Gastrocnemius medialis (tissue), 4 donors: Measurements from ENCODE around the gene METTL15. TPM values are rescaled to one million over a fixed set of nuclear protein-coding genes. Genes with fewer than 3 reads are reported as not detected.

Experiments
- ATAC-seq, 2 donors: fragments of 150-250 bp; one replicate each; pipeline ENCODE4 v1.9.1; 2016
- DNase-seq, 2 donors: peaks; one replicate each; pipeline ENCODE4 v3.0.0-alpha.2; 2019
- H3K27ac ChIP-seq, 4 donors: fragments of 200-600 bp; sonication (generic); 1 replicate in 1 of 4; 2 replicates in 3 of 4; pipeline ENCODE4 v1.5.1; 2016 to 2018; ENCODE audit warnings: mild to moderate bottlenecking in 2 of 4, moderate library complexity in 1 of 4
- H3K27me3 ChIP-seq, 3 donors: fragments of 200-600 bp; sonication (generic) in 2 of 3; 1 replicate in 1 of 3; 2 replicates in 2 of 3; pipeline versions ENCODE4 v1.5.1 to v1.6.0; 2016 to 2019; ENCODE audit warnings: mild to moderate bottlenecking in 1 of 3, moderate library complexity in 1 of 3
- H3K36me3 ChIP-seq, 2 donors: fragments of 200-600 bp; sonication (generic) in 1 of 2; one replicate each; pipeline ENCODE4 v1.5.1; 2017 to 2018
- H3K4me1 ChIP-seq, 2 donors: fragments of 200-600 bp; sonication (generic) in 1 of 2; one replicate each; pipeline ENCODE4 v1.5.1; 2016 to 2017; ENCODE audit warnings: mild to moderate bottlenecking in 2 of 2
- H3K4me3 ChIP-seq, 4 donors: fragments of 200-600 bp; sonication (generic) in 3 of 4; 1 replicate in 1 of 4; 2 replicates in 3 of 4; pipeline ENCODE4 v1.5.1; 2016 to 2019; ENCODE audit warnings: mild to moderate bottlenecking in 2 of 4
- H3K9me3 ChIP-seq, 3 donors: fragments of 200-600 bp; sonication (generic) in 2 of 3; 1 replicate in 1 of 3; 2 replicates in 2 of 3; pipeline ENCODE4 v1.5.1; 2016 to 2019
- POLR2A ChIP-seq, 2 donors: fragments of 450-650 bp; IDR thresholded peaks; one replicate each; pipeline ENCODE4 v1.6.1; 2017; ENCODE audit warnings: antibody characterized with exemption in 2 of 2, mild to moderate bottlenecking in 2 of 2, moderate library complexity in 2 of 2
- in situ Hi-C, 4 donors: fragments of 200-750 bp; cut with MboI; loops; one replicate each; pipeline versions ENCODE4 v1.15.0 to v1.8.0; 2017; ENCODE audit warnings: low sequenced_read_pairs in 4 of 4
- intact Hi-C: fragments of 100-400 bp; cut with DNase I; formaldehyde crosslinking; loops from one replicate; pipeline ENCODE4 v1.15.1; 2023; ENCODE audit warnings: low total_unique reads
- total RNA-seq, 4 donors: library from RNA; depleted of rRNA; stranded (reverse); fragments of >200 nt; gene quantifications; one replicate each; pipeline versions ENCODE4 v1.1.0 to v1.2.3, GENCODE V29; 2016
- TF ChIP-seq, protein P1 (sequence below), 5 experiments: fragments of 450-650 bp in 3 of 5; fragments of 200-600 bp in 2 of 5; sonication (generic) in 2 of 5; IDR thresholded peaks in 4 of 5; conservative IDR thresholded peaks in 1 of 5; 1 replicate in 4 of 5; 2 replicates in 1 of 5; pipeline ENCODE4 v1.5.1; 2016 to 2019; ENCODE audit warnings: antibody characterized with exemption in 5 of 5, mild to moderate bottlenecking in 3 of 5, moderate library complexity in 3 of 5

The METTL15 gene
- total RNA-seq, 4 donors from 2014 or later = 4.5 to 15.5 (median 6.7) TPM

GRCh38 chr11:28337701-28338100 lies 229.5 kb downstream of the METTL15 start:
- intact Hi-C loops = no loop called here
- H3K4me3 ChIP-seq = no peak overlapping the region
- ATAC-seq (no peak), DNase-seq (no peak)
- H3K27ac ChIP-seq = no peak overlapping the region
- H3K27me3 ChIP-seq = no peaks in the 10 kb centered on the region
- in situ Hi-C loops = no loop called here
- no peaks in the 10 kb centered on the region for H3K4me1 ChIP-seq
- no peaks in the 10 kb centered on the region for H3K36me3 ChIP-seq
- peaks cover 0 to 10% (median 0%) of the 10 kb centered on the region in 3 donors for H3K9me3 ChIP-seq
- TF ChIP-seq, protein P1, sequence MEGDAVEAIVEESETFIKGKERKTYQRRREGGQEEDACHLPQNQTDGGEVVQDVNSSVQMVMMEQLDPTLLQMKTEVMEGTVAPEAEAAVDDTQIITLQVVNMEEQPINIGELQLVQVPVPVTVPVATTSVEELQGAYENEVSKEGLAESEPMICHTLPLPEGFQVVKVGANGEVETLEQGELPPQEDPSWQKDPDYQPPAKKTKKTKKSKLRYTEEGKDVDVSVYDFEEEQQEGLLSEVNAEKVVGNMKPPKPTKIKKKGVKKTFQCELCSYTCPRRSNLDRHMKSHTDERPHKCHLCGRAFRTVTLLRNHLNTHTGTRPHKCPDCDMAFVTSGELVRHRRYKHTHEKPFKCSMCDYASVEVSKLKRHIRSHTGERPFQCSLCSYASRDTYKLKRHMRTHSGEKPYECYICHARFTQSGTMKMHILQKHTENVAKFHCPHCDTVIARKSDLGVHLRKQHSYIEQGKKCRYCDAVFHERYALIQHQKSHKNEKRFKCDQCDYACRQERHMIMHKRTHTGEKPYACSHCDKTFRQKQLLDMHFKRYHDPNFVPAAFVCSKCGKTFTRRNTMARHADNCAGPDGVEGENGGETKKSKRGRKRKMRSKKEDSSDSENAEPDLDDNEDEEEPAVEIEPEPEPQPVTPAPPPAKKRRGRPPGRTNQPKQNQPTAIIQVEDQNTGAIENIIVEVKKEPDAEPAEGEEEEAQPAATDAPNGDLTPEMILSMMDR (IDR thresholded peaks at IDR 0.05 in 4 of 5, conservative IDR thresholded peaks at IDR 0.05 in 1 of 5) = no peak
- no peak for TF ChIP-seq POLR2A (IDR thresholded peaks at IDR 0.05)

DNA sequence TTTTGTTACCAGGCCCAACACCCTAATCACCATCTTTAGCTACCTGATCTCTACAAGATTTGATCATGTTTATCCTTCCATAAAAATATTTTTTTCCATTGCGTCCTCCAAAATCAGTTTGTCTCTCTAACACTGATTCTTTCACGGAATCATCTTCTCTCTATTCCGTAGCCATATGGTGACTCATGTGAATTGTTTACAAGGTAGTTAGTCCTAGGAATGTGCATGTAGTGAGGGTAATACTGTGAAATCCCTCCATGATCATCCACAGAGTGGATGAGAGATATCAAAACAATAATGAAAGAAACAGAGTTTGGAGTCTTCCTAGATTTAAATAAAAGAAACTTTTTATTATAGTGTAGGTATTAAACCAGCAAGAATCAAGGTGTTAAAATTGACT lies 230.2 kb downstream of the METTL15 start:
- Histone ChIP-seq H3K27me3 (no peaks in the 10 kb centered on the region), H3K27ac (no peak overlapping the region), H3K9me3 (peaks cover 0 to 10% (median 0%) of the 10 kb centered on the region in 3 donors), H3K4me3 (no peak overlapping the region), H3K4me1 (no peaks in the 10 kb centered on the region), H3K36me3 (no peaks in the 10 kb centered on the region)
- intact Hi-C loops = no loop called here
- ATAC-seq (no peak), DNase-seq (no peak)
- no peak for TF ChIP-seq POLR2A (IDR thresholded peaks at IDR 0.05)
- TF ChIP-seq, protein P1 (IDR thresholded peaks at IDR 0.05 in 4 of 5, conservative IDR thresholded peaks at IDR 0.05 in 1 of 5) = no peak
- in situ Hi-C loops = no loop called here

GRCh38 chr11:28339488-28339887 lies 231.3 kb downstream of the METTL15 start:
- H3K27ac ChIP-seq = no peak overlapping the region
- DNase-seq (no peak), ATAC-seq (no peak)
- H3K27me3 ChIP-seq = no peaks in the 10 kb centered on the region
- no peak overlapping the region for H3K4me3 ChIP-seq
- H3K36me3 ChIP-seq = no peaks in the 10 kb centered on the region
- no peak for TF ChIP-seq POLR2A (IDR thresholded peaks at IDR 0.05)
- TF ChIP-seq, protein P1 (IDR thresholded peaks at IDR 0.05 in 4 of 5, conservative IDR thresholded peaks at IDR 0.05 in 1 of 5) = no peak
- in situ Hi-C loops = no loop called here
- H3K4me1 ChIP-seq = no peaks in the 10 kb centered on the region
- intact Hi-C loops = no loop called here
- H3K9me3 ChIP-seq = peaks cover 0 to 10% (median 0%) of the 10 kb centered on the region in 3 donors

DNA sequence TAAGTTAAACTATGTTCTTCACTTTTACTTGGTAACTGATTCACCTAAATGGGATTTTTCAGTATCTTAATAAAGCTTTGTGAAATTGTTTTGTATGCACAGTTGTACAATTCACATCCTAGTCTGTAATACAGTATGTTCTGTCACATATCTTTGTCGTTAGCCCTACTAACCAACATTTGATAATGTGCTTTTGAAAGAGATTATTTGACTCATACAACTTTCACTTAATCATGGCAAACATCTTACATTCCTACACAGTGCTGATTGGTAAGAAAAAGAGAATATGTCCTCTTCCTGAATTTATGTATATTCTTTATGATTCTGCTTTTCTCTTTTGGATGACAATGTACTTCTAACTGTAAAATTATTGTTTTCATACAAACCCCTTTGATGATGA lies 234.5 kb downstream of the METTL15 start:
- H3K27ac ChIP-seq = no peak overlapping the region
- intact Hi-C loops = no loop called here
- ATAC-seq (no peak), DNase-seq (no peak)
- peaks cover 0 to 10% (median 0%) of the 10 kb centered on the region in 3 donors for H3K9me3 ChIP-seq
- in situ Hi-C loops = no loop called here
- H3K4me3 ChIP-seq = no peak overlapping the region
- H3K4me1 ChIP-seq = no peaks in the 10 kb centered on the region
- no peaks in the 10 kb centered on the region for H3K27me3 ChIP-seq
- no peak for TF ChIP-seq POLR2A (IDR thresholded peaks at IDR 0.05)
- TF ChIP-seq, protein P1 (IDR thresholded peaks at IDR 0.05 in 4 of 5, conservative IDR thresholded peaks at IDR 0.05 in 1 of 5) = no peak
- no peaks in the 10 kb centered on the region for H3K36me3 ChIP-seq
